Measurements from ENCODE around the gene THOC5.

THOC5 gene

GRCh38 chr22:29531419-29531818 is 22.1 kb downstream of the THOC5 start:
- 91 to 95% methylated on average over 4 of the region's 4 CpGs for WGBS, 2 experiments
- H3K4me1 ChIP-seq (ENCODE audit: control insufficient read depth, insufficient read depth, low read length) = no peaks in the 10 kb centered on the region
- H3K27me3 ChIP-seq (ENCODE audit: control insufficient read depth, insufficient read depth, low read length, poor library complexity, severe bottlenecking) = no peaks in the 10 kb centered on the region
- H3K9me3 ChIP-seq (ENCODE audit: control insufficient read depth, low read length) = no peaks in the 10 kb centered on the region
- H3K36me3 ChIP-seq (ENCODE audit: control insufficient read depth, insufficient read depth, low read length) = peaks cover 71% of the 10 kb centered on the region
- H3K4me3 ChIP-seq (ENCODE audit: insufficient read depth, low read depth, low read length) = no peak overlapping the region
- no peak overlapping the region for H3K27ac ChIP-seq (ENCODE audit: insufficient read depth, low read depth, low read length, poor library complexity, severe bottlenecking)

- WGBS, 2 experiments = 89 to 96% methylated on average over 4 of the region's 4 CpGs
- no peaks in the 10 kb centered on the region for H3K9me3 ChIP-seq (ENCODE audit: control insufficient read depth, low read length)
- H3K4me3 ChIP-seq (ENCODE audit: insufficient read depth, low read depth, low read length) = no peak overlapping the region
- peaks cover 68% of the 10 kb centered on the region for H3K36me3 ChIP-seq (ENCODE audit: control insufficient read depth, insufficient read depth, low read length)
- no peak overlapping the region for H3K27ac ChIP-seq (ENCODE audit: insufficient read depth, low read depth, low read length, poor library complexity, severe bottlenecking)
- no peaks in the 10 kb centered on the region for H3K27me3 ChIP-seq (ENCODE audit: control insufficient read depth, insufficient read depth, low read length, poor library complexity, severe bottlenecking)
- no peaks in the 10 kb centered on the region for H3K4me1 ChIP-seq (ENCODE audit: control insufficient read depth, insufficient read depth, low read length)
Observed at GRCh38 chr22:29530716-29531115, 22.8 kb downstream of the THOC5 start.

- Histone ChIP-seq H3K36me3 (ENCODE audit: control insufficient read depth, insufficient read depth, low read length) (peaks cover 71% of the 10 kb centered on the region), H3K4me1 (ENCODE audit: control insufficient read depth, insufficient read depth, low read length) (no peaks in the 10 kb centered on the region), H3K27me3 (ENCODE audit: control insufficient read depth, insufficient read depth, low read length, poor library complexity, severe bottlenecking) (no peaks in the 10 kb centered on the region), H3K27ac (ENCODE audit: insufficient read depth, low read depth, low read length, poor library complexity, severe bottlenecking) (no peak overlapping the region), H3K4me3 (ENCODE audit: insufficient read depth, low read depth, low read length) (no peak overlapping the region), H3K9me3 (ENCODE audit: control insufficient read depth, low read length) (no peaks in the 10 kb centered on the region)
- 95 to 98% methylated on average over 7 of the region's 7 CpGs for WGBS, 2 experiments
Observed at GRCh38 chr22:29528144-29528543, 25.4 kb downstream of the THOC5 start.

- 91 to 92% methylated on average over 5 of the region's 5 CpGs for WGBS, 2 experiments
- Histone ChIP-seq H3K27ac (ENCODE audit: insufficient read depth, low read depth, low read length, poor library complexity, severe bottlenecking) (no peak overlapping the region), H3K4me3 (ENCODE audit: insufficient read depth, low read depth, low read length) (no peak overlapping the region), H3K27me3 (ENCODE audit: control insufficient read depth, insufficient read depth, low read length, poor library complexity, severe bottlenecking) (no peaks in the 10 kb centered on the region), H3K4me1 (ENCODE audit: control insufficient read depth, insufficient read depth, low read length) (no peaks in the 10 kb centered on the region), H3K9me3 (ENCODE audit: control insufficient read depth, low read length) (no peaks in the 10 kb centered on the region), H3K36me3 (ENCODE audit: control insufficient read depth, insufficient read depth, low read length) (peaks cover 74% of the 10 kb centered on the region)
Observed at GRCh38 chr22:29524442-29525191, 28.9 kb downstream of the THOC5 start.

- whole genome bisulfite sequencing, 2 experiments = 93 to 95% methylated on average over 2 of the region's 2 CpGs
- H3K4me3 ChIP-seq (ENCODE audit: insufficient read depth, low read depth, low read length) = no peak overlapping the region
- H3K27me3 ChIP-seq (ENCODE audit: control insufficient read depth, insufficient read depth, low read length, poor library complexity, severe bottlenecking) = no peaks in the 10 kb centered on the region
- no peaks in the 10 kb centered on the region for H3K9me3 ChIP-seq (ENCODE audit: control insufficient read depth, low read length)
- H3K27ac ChIP-seq (ENCODE audit: insufficient read depth, low read depth, low read length, poor library complexity, severe bottlenecking) = no peak overlapping the region
- H3K4me1 ChIP-seq (ENCODE audit: control insufficient read depth, insufficient read depth, low read length) = no peaks in the 10 kb centered on the region
- H3K36me3 ChIP-seq (ENCODE audit: control insufficient read depth, insufficient read depth, low read length) = peaks cover 71% of the 10 kb centered on the region
Observed at GRCh38 chr22:29523761-29524160, 29.8 kb downstream of the THOC5 start.

GRCh38 chr22:29521526-29521925 is 32.0 kb downstream of the THOC5 start:
- Histone ChIP-seq H3K4me3 (ENCODE audit: insufficient read depth, low read depth, low read length) (no peak overlapping the region), H3K36me3 (ENCODE audit: control insufficient read depth, insufficient read depth, low read length) (peaks cover 66% of the 10 kb centered on the region), H3K4me1 (ENCODE audit: control insufficient read depth, insufficient read depth, low read length) (no peaks in the 10 kb centered on the region), H3K27me3 (ENCODE audit: control insufficient read depth, insufficient read depth, low read length, poor library complexity, severe bottlenecking) (no peaks in the 10 kb centered on the region), H3K27ac (ENCODE audit: insufficient read depth, low read depth, low read length, poor library complexity, severe bottlenecking) (no peak overlapping the region), H3K9me3 (ENCODE audit: control insufficient read depth, low read length) (no peaks in the 10 kb centered on the region)
- 96 to 97% methylated on average over 7 of the region's 7 CpGs for WGBS, 2 experiments

GRCh38 chr22:29520851-29521250 is 32.7 kb downstream of the THOC5 start:
- WGBS, 2 experiments = 94 to 95% methylated on average over 3 to 4 of the region's 4 CpGs
- Histone ChIP-seq H3K27ac (ENCODE audit: insufficient read depth, low read depth, low read length, poor library complexity, severe bottlenecking) (no peak overlapping the region), H3K4me3 (ENCODE audit: insufficient read depth, low read depth, low read length) (no peak overlapping the region), H3K27me3 (ENCODE audit: control insufficient read depth, insufficient read depth, low read length, poor library complexity, severe bottlenecking) (no peaks in the 10 kb centered on the region), H3K36me3 (ENCODE audit: control insufficient read depth, insufficient read depth, low read length) (peaks cover 67% of the 10 kb centered on the region), H3K4me1 (ENCODE audit: control insufficient read depth, insufficient read depth, low read length) (no peaks in the 10 kb centered on the region), H3K9me3 (ENCODE audit: control insufficient read depth, low read length) (no peaks in the 10 kb centered on the region)

GRCh38 chr22:29519996-29520395 is 33.6 kb downstream of the THOC5 start:
- no peaks in the 10 kb centered on the region for H3K9me3 ChIP-seq (ENCODE audit: control insufficient read depth, low read length)
- H3K36me3 ChIP-seq (ENCODE audit: control insufficient read depth, insufficient read depth, low read length) = peaks cover 60% of the 10 kb centered on the region
- H3K4me3 ChIP-seq (ENCODE audit: insufficient read depth, low read depth, low read length) = no peak overlapping the region
- no peak overlapping the region for H3K27ac ChIP-seq (ENCODE audit: insufficient read depth, low read depth, low read length, poor library complexity, severe bottlenecking)
- WGBS, 2 experiments = 90 to 100% methylated on average over 1 of the region's 1 CpG
- H3K4me1 ChIP-seq (ENCODE audit: control insufficient read depth, insufficient read depth, low read length) = no peaks in the 10 kb centered on the region
- H3K27me3 ChIP-seq (ENCODE audit: control insufficient read depth, insufficient read depth, low read length, poor library complexity, severe bottlenecking) = no peaks in the 10 kb centered on the region

GRCh38 chr22:29518427-29518826 is 35.1 kb downstream of the THOC5 start:
- H3K9me3 ChIP-seq (ENCODE audit: control insufficient read depth, low read length) = no peaks in the 10 kb centered on the region
- H3K4me1 ChIP-seq (ENCODE audit: control insufficient read depth, insufficient read depth, low read length) = no peaks in the 10 kb centered on the region
- H3K27ac ChIP-seq (ENCODE audit: insufficient read depth, low read depth, low read length, poor library complexity, severe bottlenecking) = no peak overlapping the region
- peaks cover 49% of the 10 kb centered on the region for H3K36me3 ChIP-seq (ENCODE audit: control insufficient read depth, insufficient read depth, low read length)
- H3K27me3 ChIP-seq (ENCODE audit: control insufficient read depth, insufficient read depth, low read length, poor library complexity, severe bottlenecking) = no peaks in the 10 kb centered on the region
- H3K4me3 ChIP-seq (ENCODE audit: insufficient read depth, low read depth, low read length) = no peak overlapping the region
- WGBS, 2 experiments = 95 to 96% methylated on average over 5 of the region's 5 CpGs

- Histone ChIP-seq H3K27ac (ENCODE audit: insufficient read depth, low read depth, low read length, poor library complexity, severe bottlenecking) (no peak overlapping the region), H3K9me3 (ENCODE audit: control insufficient read depth, low read length) (no peaks in the 10 kb centered on the region), H3K4me1 (ENCODE audit: control insufficient read depth, insufficient read depth, low read length) (no peaks in the 10 kb centered on the region), H3K4me3 (ENCODE audit: insufficient read depth, low read depth, low read length) (no peak overlapping the region), H3K27me3 (ENCODE audit: control insufficient read depth, insufficient read depth, low read length, poor library complexity, severe bottlenecking) (no peaks in the 10 kb centered on the region), H3K36me3 (ENCODE audit: control insufficient read depth, insufficient read depth, low read length) (peaks cover 45% of the 10 kb centered on the region)
- 93 to 95% methylated on average over 5 of the region's 5 CpGs for WGBS, 2 experiments
Observed at GRCh38 chr22:29517215-29517908, 36.2 kb downstream of the THOC5 start.
